Umbilical cord (tissue), 2 donors: ENCODE data around the gene HECTD4. TPM values are rescaled to one million over a fixed set of nuclear protein-coding genes. Genes with fewer than 3 reads are reported as not detected.

Experiments used
- DNase-seq: peaks from one replicate; pipeline ENCODE4 v3.0.0-alpha.2; 2015; ENCODE audit warnings: low spot score
- total RNA-seq: library from RNA; depleted of rRNA; stranded (reverse); fragments of >200 nt; gene quantifications from one replicate; pipeline ENCODE4 v1.2.3, GENCODE V29; 2014; ENCODE audit warnings: low replicate concordance; ENCODE audit not compliant: insufficient read depth

Gene HECTD4
- total RNA-seq, 1 donor from 2014 or later: 37.3 TPM

DNA sequence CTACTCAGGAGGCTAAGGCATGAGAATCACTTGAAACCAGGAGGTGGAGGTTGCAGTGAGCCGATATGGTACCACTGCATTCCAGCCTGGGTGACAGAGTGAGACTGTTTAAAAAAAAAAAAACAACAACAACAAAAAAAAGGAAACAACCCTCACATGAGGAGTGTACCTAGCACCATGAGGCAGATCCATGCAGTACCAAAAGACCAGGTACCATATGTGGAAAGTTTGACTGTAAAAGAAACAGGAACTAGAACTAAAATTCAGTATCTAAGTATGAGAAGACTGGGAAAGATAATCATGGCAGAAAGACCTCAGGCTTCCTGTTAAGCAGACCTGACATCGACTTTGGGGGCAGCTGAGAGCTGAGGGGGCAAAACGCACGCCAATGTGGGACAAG is 201.8 kb downstream of the HECTD4 start:
- no peak for DNase-seq

GRCh38 chr12:112179916-112180315 is 202.3 kb downstream of the HECTD4 start:
- no peak for DNase-seq

- no peak for DNase-seq
These were observed 202.9 kb downstream of the HECTD4 start for GRCh38 chr12:112179341-112179740.

GRCh38 chr12:112178796-112179195 is 203.4 kb downstream of the HECTD4 start:
- no peak for DNase-seq

GRCh38 chr12:112176321-112177010 is 205.8 kb downstream of the HECTD4 start:
- DNase-seq: no peak

- DNase-seq: no peak
These were observed 206.7 kb downstream of the HECTD4 start for GRCh38 chr12:112175361-112176155.

GRCh38 chr12:112172556-112173324 is 209.5 kb downstream of the HECTD4 start:
- DNase-seq: no peak

GRCh38 chr12:112170971-112171596 is 211.1 kb downstream of the HECTD4 start:
- DNase-seq: no peak

GRCh38 chr12:112170376-112170775 is 211.9 kb downstream of the HECTD4 start:
- no peak for DNase-seq

- no peak for DNase-seq
These were observed 212.3 kb downstream of the HECTD4 start for GRCh38 chr12:112169966-112170365.

DNA sequence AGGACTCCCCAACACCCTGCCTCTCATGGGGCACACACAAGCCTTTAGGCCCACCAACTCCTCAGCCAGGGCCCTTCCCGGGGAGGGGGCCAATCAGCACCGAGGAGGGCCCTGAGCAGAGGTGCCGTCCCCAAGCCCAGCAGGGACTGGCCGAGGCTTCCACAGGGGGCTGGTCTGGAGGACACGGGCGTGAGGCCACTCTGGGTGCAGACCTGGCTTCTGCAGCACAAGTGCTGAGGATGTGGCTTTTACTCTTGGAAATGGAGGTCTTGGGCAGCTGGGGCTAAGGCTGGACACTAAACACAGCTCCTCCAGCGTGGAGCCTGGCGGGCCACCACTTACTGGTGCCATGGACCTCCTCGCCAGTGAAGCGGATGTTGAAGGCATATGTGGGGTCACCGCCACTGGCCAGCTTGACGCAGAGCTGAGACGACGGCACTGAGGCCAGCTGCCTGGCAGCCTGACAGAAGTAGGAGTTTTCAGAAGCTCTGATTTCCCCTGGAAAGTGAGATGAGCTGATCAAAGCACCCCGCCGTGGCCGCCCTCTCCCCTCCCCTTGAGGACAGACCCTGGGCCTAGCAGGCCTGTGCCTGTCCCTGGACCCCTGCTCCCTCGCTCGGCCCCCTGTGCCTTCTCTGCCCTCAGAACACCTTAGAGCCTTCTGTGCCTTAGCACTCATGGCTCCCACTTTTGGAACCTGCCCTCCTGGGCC is 212.9 kb downstream of the HECTD4 start:
- no peak for DNase-seq

GRCh38 chr12:112168561-112168971 is 213.7 kb downstream of the HECTD4 start:
- no peak for DNase-seq

DNA sequence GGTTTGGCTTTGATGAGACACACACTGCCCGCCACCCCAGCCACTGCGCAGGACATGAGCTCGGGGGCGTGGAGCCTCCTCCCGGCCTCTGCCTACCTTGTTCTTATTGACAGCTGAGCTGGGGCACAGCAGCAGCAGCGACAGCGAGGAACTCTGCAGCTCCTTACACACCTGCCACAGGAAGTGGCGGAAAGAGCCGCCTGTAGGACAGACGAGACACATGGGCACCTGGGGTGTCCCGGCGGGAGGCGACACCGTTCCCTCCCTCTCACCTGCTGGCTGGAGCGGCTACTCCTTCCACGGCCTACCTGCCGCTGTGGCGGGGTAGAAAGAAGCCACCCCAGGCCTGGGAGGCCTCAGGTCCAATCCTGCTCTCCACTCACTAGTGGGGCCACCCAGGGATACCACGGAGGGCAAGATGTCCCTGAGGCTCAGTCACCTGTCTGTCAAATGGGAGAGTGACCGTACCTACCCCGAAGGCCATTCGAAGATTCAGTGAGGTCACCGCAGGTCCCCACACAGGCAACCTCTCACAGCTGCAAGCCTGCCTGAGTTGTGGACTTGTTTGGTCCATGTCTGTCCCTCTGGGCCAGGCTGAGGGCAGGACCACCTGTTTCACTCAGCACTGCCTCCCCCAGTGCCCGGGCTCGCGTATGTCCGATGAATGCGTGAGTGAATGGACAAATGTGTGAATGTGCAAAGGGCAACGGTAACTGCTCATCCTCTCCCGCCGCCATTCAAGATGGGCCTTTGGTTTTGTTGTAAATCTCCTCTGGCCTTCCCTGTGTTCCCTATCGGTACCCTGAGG is 214.3 kb downstream of the HECTD4 start:
- no peak for DNase-seq

- no peak for DNase-seq
These were observed 215.2 kb downstream of the HECTD4 start for GRCh38 chr12:112167031-112167461.

GRCh38 chr12:112166051-112167015 is 215.9 kb downstream of the HECTD4 start:
- DNase-seq: no peak

GRCh38 chr12:112165624-112166023 is 216.6 kb downstream of the HECTD4 start:
- DNase-seq: no peak

GRCh38 chr12:112164011-112164660 is 218.1 kb downstream of the HECTD4 start:
- DNase-seq: no peak

DNA sequence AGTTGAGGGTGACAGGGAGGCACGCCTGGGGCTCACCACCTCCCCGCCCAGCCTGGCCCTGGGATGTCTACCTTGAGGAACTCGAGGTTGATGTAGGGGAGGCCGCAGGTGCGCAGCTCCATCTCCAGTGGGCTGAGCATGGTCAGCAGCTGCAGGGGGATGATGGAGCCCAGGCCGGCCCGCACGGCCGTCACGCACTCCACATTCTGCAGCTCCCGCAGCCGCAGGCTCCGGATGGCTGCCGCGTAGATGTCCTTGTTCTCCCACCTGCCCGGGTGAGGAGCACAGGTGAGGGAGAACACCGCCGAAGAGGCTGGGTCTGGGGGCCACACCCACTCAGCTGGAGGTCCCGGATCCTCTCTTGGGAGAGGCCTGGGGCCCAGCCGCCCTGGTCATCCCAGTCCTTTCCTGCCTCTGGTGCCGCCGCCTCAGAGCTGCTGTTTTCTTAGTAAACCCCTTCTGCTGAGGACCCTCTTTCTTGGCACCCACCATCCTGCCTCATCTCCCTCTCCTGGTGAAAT is 218.7 kb downstream of the HECTD4 start:
- no peak for DNase-seq
